NB4 (cell line): Measurements from ENCODE around the gene PNMT.

ENCODE experiments used
- CTCF ChIP-seq: IDR thresholded peaks from one replicate; pipeline ENCODE4 v1.5.1; 2012; ENCODE audit warnings: low read depth, low read length
- MAX ChIP-seq: IDR thresholded peaks from 2 replicates; pipeline ENCODE4 v1.6.1; 2011; ENCODE audit warnings: low read depth, low read length
- MYC ChIP-seq: IDR thresholded peaks from 2 replicates; pipeline ENCODE4 v1.6.1; 2011; ENCODE audit warnings: low read depth, low read length
- POLR2A ChIP-seq: IDR thresholded peaks from 2 replicates; pipeline ENCODE4 v1.6.1; 2011; ENCODE audit warnings: mild to moderate bottlenecking; ENCODE audit not compliant: insufficient read length; ENCODE audit errors: extremely low read depth

- no peak for TF ChIP-seq CTCF
- no peak for TF ChIP-seq MAX
- TF ChIP-seq POLR2A: no peak
- no peak for TF ChIP-seq MYC
These were observed 2.0 kb upstream of the PNMT start for GRCh38 chr17:39666231-39666600.
